Stimulated activated CD8-positive, alpha-beta memory T cell treated with anti-CD3 and anti-CD28 coated beads, Interleukin-12 subunit alpha, Interleukin-12 subunit beta, amount 100 ng/mL, for 4 hours (primary cell): Measurements from ENCODE around the gene PI4KA.
"Not testable (repeated sequence)": the region's sequence is repeated elsewhere in the genome, so short reads cannot be mapped to it uniquely, and the experiment has no call there.

Experiments used
- DNase-seq: peaks from one replicate; pipeline ENCODE4 v3.0.0-alpha.2; 2020; ENCODE audit warnings: low read depth

PI4KA gene

GRCh38 chr22:20690586-20691317 is 167.9 kb downstream of the PI4KA start:
- not testable (repeated sequence) for DNase-seq

- DNase-seq, result not testable (repeated sequence)
Observed at GRCh38 chr22:20687356-20688172, 171.0 kb downstream of the PI4KA start.

- DNase-seq, result not testable (repeated sequence)
Observed at GRCh38 chr22:20685764-20686163, 172.8 kb downstream of the PI4KA start.

GRCh38 chr22:20678792-20679435 is 179.7 kb downstream of the PI4KA start:
- not testable (repeated sequence) for DNase-seq

GRCh38 chr22:20677684-20678242 is 180.8 kb downstream of the PI4KA start:
- no peak for DNase-seq

GRCh38 chr22:20675613-20676012 is 183.0 kb downstream of the PI4KA start:
- not testable (repeated sequence) for DNase-seq

GRCh38 chr22:20674998-20675397 is 183.6 kb downstream of the PI4KA start:
- DNase-seq, result no peak

GRCh38 chr22:20673295-20674195 is 185.1 kb downstream of the PI4KA start:
- DNase-seq, result no peak

GRCh38 chr22:20672732-20673131 is 185.9 kb downstream of the PI4KA start:
- no peak for DNase-seq

GRCh38 chr22:20672082-20672424 is 186.6 kb downstream of the PI4KA start:
- DNase-seq, result no peak

GRCh38 chr22:20671409-20672081 is 187.1 kb downstream of the PI4KA start:
- no peak for DNase-seq

- not testable (repeated sequence) for DNase-seq
Observed at GRCh38 chr22:20670457-20671261, 188.0 kb downstream of the PI4KA start.

- DNase-seq, result not testable (repeated sequence)
Observed at GRCh38 chr22:20669884-20670283, 188.7 kb downstream of the PI4KA start.

GRCh38 chr22:20669471-20669870 is 189.1 kb downstream of the PI4KA start:
- not testable (repeated sequence) for DNase-seq

GRCh38 chr22:20668769-20669168 is 189.8 kb downstream of the PI4KA start:
- not testable (repeated sequence) for DNase-seq

GRCh38 chr22:20668226-20668625 is 190.4 kb downstream of the PI4KA start:
- not testable (repeated sequence) for DNase-seq

- not testable (repeated sequence) for DNase-seq
Observed at GRCh38 chr22:20667548-20667947, 191.1 kb downstream of the PI4KA start.

- no peak for DNase-seq
Observed at GRCh38 chr22:20666560-20666959, 192.1 kb downstream of the PI4KA start.

GRCh38 chr22:20664594-20664959 is 194.0 kb downstream of the PI4KA start:
- no peak for DNase-seq
